T-helper 9 cell (primary cell): Measurements from ENCODE around the gene VSTM2B.
"Not testable (repeated sequence)": the region's sequence is repeated elsewhere in the genome, so short reads cannot be mapped to it uniquely, and the experiment has no call there.

Experiments
- DNase-seq: peaks from one replicate; pipeline ENCODE4 v3.0.0-alpha.2; 2020

The VSTM2B gene

DNA sequence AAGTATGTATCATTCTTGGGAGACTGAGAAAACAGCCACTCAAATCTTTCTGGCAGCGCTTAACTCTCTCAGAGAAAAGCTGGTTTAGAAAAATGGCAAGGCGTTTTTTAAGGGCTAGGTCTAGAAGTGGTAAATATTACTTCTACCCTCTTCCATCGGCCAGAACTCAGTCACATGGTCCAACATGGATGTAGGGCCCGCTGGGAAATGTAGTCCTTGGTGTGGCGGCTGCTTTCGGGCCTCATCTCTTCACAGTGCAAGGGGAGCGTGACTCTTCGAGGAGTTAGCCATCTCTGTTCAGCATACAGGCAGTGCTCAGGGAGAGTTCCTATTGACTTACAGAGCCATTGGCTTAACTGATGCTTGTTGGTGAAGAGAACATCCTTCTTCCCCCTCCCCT is 6.3 kb downstream of the VSTM2B start:
- no peak for DNase-seq

GRCh38 chr19:29532956-29533355 is 7.2 kb downstream of the VSTM2B start:
- DNase-seq = no peak

- DNase-seq = no peak
Observed at GRCh38 chr19:29533578-29534544, 8.1 kb downstream of the VSTM2B start.

DNA sequence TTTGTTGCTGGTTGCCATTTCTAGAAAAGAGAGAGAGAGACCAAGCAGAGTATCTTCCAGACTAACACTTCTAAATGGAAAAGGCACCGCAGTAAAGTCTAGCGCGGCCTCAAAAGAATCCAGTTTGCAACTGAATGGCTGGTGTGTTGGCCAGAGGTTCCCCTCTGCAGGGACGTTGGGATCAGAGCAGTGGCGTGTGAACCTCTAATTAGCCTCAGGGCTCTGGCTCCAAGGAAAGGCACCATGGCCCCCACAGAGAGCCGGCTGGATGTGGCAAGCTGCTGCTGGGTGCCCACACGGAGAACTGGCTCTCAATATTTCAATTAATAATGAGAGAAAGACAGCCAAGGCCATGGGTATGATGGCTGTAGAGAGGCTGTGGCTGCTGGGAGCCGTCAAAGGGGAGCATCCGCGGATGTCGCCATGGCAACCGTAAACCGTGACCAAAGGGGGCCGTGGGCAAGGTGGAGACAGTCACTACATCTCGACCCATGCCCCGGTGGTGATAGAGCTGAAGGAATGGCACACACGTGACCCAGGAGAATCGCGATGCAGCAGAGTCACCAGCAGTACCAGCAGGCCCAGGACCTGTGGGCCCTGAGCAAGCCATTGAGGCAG is 9.5 kb downstream of the VSTM2B start:
- DNase-seq = no peak

- no peak for DNase-seq
Observed at GRCh38 chr19:29535984-29536508, 10.3 kb downstream of the VSTM2B start.

- DNase-seq = no peak
Observed at GRCh38 chr19:29537181-29537580, 11.4 kb downstream of the VSTM2B start.

GRCh38 chr19:29537601-29538000 is 11.8 kb downstream of the VSTM2B start:
- no peak for DNase-seq

GRCh38 chr19:29538146-29538545 is 12.4 kb downstream of the VSTM2B start:
- DNase-seq = no peak

GRCh38 chr19:29538651-29539050 is 12.9 kb downstream of the VSTM2B start:
- no peak for DNase-seq

- DNase-seq = no peak
Observed at GRCh38 chr19:29539131-29539530, 13.3 kb downstream of the VSTM2B start.

GRCh38 chr19:29539670-29540069 is 13.9 kb downstream of the VSTM2B start:
- no peak for DNase-seq

- no peak for DNase-seq
Observed at GRCh38 chr19:29540114-29540513, 14.3 kb downstream of the VSTM2B start.

GRCh38 chr19:29541473-29542253 is 15.9 kb downstream of the VSTM2B start:
- no peak for DNase-seq

DNA sequence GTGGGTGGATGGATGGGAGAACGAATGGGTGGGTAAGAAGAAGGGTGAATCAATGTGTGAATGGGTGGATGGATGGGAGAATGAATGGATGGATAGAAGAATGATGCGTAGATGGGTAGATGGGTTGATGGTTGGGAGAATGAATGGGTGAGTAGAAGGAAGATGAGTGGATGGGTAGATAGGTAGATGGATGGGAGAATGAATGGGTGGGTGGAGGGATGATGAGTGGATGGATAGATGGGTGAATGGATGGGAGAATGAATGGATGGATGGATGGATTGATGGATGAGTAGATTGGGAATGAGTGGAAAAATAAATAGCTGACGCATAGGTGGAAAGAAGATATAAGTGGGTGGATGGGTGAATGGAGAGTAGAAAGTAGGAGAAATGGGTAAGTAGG is 16.5 kb downstream of the VSTM2B start:
- DNase-seq = no peak

GRCh38 chr19:29542776-29543175 is 17.0 kb downstream of the VSTM2B start:
- DNase-seq = no peak

GRCh38 chr19:29543381-29543780 is 17.6 kb downstream of the VSTM2B start:
- no peak for DNase-seq

DNA sequence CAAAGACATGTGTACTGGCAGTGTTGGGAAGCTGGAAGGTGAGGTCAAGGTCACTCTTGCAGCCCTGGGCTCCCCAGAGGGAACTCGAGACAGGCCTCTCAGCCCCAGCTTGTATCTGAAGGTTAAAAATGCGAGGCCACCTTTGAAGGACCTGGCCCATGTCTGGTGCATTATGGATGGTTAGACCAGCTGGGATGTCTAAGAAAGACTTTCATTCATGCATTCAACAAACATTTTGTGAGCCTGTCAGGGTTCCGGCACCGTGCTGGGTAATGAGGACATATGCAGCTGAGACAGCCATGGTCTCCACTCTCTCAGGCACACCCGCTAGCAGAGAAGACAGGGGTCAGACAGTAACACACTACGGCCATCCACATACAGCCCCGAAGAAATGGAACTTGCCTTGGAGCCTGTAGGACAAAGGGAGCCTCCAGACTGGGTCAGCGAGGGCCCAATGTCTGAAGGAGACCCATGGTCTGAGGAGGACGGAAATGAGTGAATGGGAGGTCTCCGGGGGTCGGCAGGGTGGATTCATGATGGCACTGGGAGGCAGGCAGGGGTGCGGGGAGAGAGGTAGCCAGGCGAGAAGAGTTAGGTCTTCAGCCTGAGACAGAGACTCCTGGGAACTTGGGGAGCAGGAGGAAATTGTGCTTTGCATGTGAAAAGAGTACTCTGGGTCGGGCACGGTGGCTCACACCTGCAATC is 19.0 kb downstream of the VSTM2B start:
- no peak for DNase-seq

GRCh38 chr19:29545447-29545846 is 19.7 kb downstream of the VSTM2B start:
- not testable (repeated sequence) for DNase-seq

- no peak for DNase-seq
Observed at GRCh38 chr19:29545866-29546582, 20.2 kb downstream of the VSTM2B start.

GRCh38 chr19:29546583-29547190 is 20.9 kb downstream of the VSTM2B start:
- DNase-seq = no peak

DNA sequence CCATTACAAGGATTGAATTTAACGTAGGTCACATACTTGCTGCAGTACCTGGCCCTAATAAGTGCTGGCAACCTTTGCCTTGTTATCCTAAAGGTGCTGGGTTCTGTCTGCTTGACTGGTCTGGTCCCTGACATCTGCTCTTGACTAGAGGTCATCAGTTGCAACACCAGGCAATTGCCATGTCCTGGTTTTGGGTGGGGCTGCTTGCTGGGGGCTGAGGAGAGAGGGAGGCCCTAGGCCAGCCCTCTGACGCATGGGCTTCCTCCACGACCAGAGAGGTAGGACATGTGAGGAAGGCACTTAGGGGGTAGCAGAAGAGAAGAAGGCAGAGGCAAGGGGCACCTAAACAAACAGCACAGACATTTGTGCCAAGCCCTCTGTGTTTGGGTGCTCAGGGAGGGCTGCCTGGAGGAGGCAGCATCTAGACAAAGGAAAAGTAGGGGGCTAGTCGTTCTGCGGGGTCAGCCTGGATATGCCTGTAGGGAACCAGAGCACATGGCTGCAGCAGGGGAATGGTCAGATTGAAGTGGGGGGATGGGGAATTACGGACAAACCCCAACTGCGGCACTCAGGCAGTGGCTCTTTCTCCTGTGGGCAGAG is 21.7 kb downstream of the VSTM2B start:
- DNase-seq = no peak
